Activated CD4-positive, alpha-beta memory T cell treated with anti-CD3 and anti-CD28 coated beads for 36 hours (primary cell): ENCODE data around the gene CD300H. TPM values are rescaled to one million over a fixed set of nuclear protein-coding genes. Genes with fewer than 3 reads are reported as not detected.
"Not testable (repeated sequence)": the region's sequence is repeated elsewhere in the genome, so short reads cannot be mapped to it uniquely, and the experiment has no call there.

Experiments
- CTCF ChIA-PET: fragments of 350-600 bp; sonication (Branson Sonifier 250); formaldehyde crosslinking; loops from one replicate; lab custom pipeline; 2021; ENCODE audit warnings: antibody characterized with exemption, inconsistent platforms; lab: Charles Lee
- POLR2A ChIA-PET: fragments of 350-600 bp; sonication (Branson Sonifier 250); formaldehyde crosslinking; loops from one replicate; lab custom pipeline; 2021; ENCODE audit warnings: antibody characterized with exemption; lab: Charles Lee
- DNase-seq: peaks from one replicate; pipeline ENCODE4 v3.0.0-alpha.2; 2020
- H3K27ac Mint-ChIP-seq: one replicate; pipeline ENCODE4 v1.8.0; 2021; ENCODE audit warnings: mixed read lengths
- H3K27me3 Mint-ChIP-seq: one replicate; pipeline ENCODE4 v1.8.0; 2021; ENCODE audit warnings: mixed read lengths
- H3K36me3 Mint-ChIP-seq: one replicate; pipeline ENCODE4 v1.8.0; 2021; ENCODE audit warnings: mixed read lengths
- H3K4me1 Mint-ChIP-seq: one replicate; pipeline ENCODE4 v1.8.0; 2021; ENCODE audit warnings: low read depth, mixed read lengths
- H3K4me3 Mint-ChIP-seq: one replicate; pipeline ENCODE4 v1.8.0; 2021; ENCODE audit warnings: mild to moderate bottlenecking, mixed read lengths
- H3K9me3 Mint-ChIP-seq: one replicate; pipeline ENCODE4 v1.8.0; 2021; ENCODE audit warnings: mixed read lengths
- intact Hi-C: fragments of 100-400 bp; cut with micrococcal nuclease; formaldehyde crosslinking; loops from one replicate; pipeline ENCODE4 v1.15.1; 2023
- total RNA-seq, 2 experiments: library from RNA; stranded (reverse); gene quantifications; one replicate each; pipeline ENCODE4 v1.2.3, GENCODE V29; 2021

CD300H gene
- total RNA-seq, 2 experiments from 2014 or later = not detected

DNA sequence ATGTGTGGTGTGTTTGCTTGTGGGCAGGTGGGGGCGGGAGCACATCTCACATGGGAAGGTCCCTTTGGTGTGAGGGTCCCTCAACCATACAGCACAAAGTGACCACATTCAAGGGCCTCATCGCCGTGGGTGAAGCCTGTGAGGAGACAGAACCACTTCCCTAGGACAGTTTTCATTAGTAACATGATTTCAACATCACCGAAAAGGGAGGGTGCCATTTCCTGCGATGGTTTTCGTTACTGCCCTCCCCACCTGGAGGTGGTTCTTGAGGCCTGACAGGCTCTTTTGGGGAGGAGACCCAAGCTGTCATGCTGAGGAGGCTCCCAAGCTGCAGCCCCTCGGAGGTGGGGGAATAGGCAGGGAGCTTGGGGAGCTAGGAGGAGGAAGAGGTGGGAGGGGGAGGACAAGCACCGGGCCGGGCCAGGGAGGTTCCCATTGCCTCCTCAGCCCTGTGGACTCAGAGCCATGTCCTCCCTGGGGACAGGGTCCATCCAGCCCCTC is 45.6 kb downstream of the CD300H start:
- Mint-ChIP-seq H3K27ac (no peak overlapping the region), H3K4me1 (peaks cover 14% of the 10 kb centered on the region), H3K27me3 (peaks cover 39% of the 10 kb centered on the region), H3K9me3 (peaks cover 11% of the 10 kb centered on the region), H3K4me3 (no peak overlapping the region), H3K36me3 (no peaks in the 10 kb centered on the region)
- ChIA-PET POLR2A (no interaction called here), CTCF (interaction anchor here (1.1 kb wide), 1 partner anchor 154 kb away, joined by 3 read pairs; no protein-coding TSS in a partner anchor)
- intact Hi-C loops = no loop called here
- peak; percentile 32 for DNase-seq

DNA sequence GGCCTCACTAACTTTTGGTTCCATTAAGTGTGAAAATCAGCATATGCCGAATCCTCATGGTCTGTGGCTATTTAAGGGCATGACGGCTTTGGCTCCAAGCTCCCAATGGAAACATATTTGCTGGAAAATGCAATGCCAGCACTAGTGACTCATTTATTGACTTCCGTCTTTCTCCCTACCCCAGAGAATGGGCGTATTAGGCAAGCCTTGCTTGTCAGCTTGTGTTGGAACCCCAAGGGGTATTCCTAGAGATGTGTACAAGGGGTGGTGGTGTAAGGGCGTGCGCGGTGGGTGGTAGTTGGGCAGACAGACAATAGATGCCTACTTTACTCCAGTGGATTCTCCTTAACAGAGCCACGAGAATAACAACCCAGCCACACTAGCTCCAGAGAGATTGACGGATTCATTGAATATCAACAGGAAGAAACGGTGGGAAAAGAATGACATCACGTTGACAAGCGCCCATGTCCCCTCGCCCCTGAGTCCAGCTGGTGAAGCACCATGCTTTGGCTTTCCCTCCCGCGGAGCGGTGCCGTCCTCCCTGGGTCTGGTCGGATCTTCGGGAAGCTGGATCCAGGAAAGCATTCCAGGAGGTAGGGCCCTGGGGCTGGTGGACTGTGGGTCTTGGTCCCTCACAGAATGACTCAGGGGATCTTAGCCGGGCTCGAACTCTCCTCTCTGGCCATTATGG is 46.4 kb downstream of the CD300H start:
- H3K36me3 Mint-ChIP-seq = no peaks in the 10 kb centered on the region
- H3K4me3 Mint-ChIP-seq = no peak overlapping the region
- POLR2A ChIA-PET = no interaction called here
- CTCF ChIA-PET = interaction anchor here (0.9 kb wide), 1 partner anchor 153 kb away, joined by 5 read pairs; no protein-coding TSS in a partner anchor
- H3K27ac Mint-ChIP-seq = no peak overlapping the region
- peaks cover 14% of the 10 kb centered on the region for H3K4me1 Mint-ChIP-seq
- H3K27me3 Mint-ChIP-seq = peaks cover 40% of the 10 kb centered on the region
- intact Hi-C loops = no loop called here
- no peak for DNase-seq
- H3K9me3 Mint-ChIP-seq = peaks cover 11% of the 10 kb centered on the region

DNA sequence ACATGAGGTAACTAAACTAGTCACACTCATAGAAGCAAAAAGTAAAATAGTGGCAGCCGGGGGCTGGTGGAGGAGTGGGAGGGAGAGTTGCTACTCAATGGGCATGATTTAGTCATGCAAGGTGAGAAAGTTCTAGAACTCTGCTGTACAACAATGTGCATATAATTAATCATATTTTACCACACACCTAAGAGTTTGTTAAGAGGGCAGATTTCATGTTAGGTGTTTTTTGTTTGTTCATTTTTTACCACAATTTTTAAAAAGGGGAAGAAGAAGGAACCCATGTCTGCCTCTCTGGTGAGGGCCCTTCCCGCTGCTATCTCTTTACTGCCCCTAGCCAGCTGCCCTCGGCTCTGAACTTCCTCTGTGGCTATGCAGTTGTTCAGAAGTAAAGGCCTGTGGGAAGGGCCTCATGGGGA is 47.3 kb downstream of the CD300H start:
- Mint-ChIP-seq H3K4me1 (peaks cover 14% of the 10 kb centered on the region), H3K4me3 (no peak overlapping the region), H3K36me3 (no peaks in the 10 kb centered on the region), H3K9me3 (peaks cover 13% of the 10 kb centered on the region), H3K27me3 (peaks cover 36% of the 10 kb centered on the region), H3K27ac (peak overlapping the region; percentile 65)
- intact Hi-C loops = no loop called here
- CTCF ChIA-PET = interaction anchor here (0.8 kb wide), 1 partner anchor 17 kb away, joined by 3 read pairs; no protein-coding TSS in a partner anchor
- peak; percentile 58 for DNase-seq
- POLR2A ChIA-PET = no interaction called here

DNA sequence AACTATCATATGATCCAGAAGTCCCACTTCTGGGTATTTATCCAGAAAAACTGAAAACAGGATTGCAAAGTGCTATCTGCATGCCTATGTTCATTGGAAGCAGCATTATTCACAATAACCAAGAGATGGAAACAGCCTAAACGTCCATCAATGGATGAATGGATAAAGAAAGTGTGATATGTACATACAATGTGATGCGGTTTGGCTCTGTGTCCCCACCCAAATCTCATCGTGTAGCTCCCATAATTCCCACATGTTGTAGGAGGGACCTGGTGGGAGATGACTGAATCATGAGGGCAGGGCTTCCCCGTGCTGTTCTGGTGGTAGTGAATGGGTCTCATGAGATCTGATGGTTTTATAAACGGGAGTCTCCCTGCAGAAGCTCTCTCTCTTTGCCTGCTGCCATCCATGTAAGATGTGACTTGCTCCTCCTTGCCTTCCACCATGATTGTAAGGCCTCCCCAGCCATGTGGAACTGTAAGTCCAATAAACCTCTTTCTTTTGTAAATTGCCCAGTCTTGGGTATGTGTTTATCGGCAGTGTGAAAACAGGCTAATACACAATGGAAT is 48.8 kb downstream of the CD300H start:
- peaks cover 25% of the 10 kb centered on the region for H3K4me1 Mint-ChIP-seq
- peaks cover 12% of the 10 kb centered on the region for H3K36me3 Mint-ChIP-seq
- DNase-seq, POLR2A ChIA-PET, H3K4me3 Mint-ChIP-seq, H3K27ac Mint-ChIP-seq, CTCF ChIA-PET, intact Hi-C loops: not testable (repeated sequence)
- H3K9me3 Mint-ChIP-seq = peaks cover 26% of the 10 kb centered on the region
- H3K27me3 Mint-ChIP-seq = peaks cover 40% of the 10 kb centered on the region

DNA sequence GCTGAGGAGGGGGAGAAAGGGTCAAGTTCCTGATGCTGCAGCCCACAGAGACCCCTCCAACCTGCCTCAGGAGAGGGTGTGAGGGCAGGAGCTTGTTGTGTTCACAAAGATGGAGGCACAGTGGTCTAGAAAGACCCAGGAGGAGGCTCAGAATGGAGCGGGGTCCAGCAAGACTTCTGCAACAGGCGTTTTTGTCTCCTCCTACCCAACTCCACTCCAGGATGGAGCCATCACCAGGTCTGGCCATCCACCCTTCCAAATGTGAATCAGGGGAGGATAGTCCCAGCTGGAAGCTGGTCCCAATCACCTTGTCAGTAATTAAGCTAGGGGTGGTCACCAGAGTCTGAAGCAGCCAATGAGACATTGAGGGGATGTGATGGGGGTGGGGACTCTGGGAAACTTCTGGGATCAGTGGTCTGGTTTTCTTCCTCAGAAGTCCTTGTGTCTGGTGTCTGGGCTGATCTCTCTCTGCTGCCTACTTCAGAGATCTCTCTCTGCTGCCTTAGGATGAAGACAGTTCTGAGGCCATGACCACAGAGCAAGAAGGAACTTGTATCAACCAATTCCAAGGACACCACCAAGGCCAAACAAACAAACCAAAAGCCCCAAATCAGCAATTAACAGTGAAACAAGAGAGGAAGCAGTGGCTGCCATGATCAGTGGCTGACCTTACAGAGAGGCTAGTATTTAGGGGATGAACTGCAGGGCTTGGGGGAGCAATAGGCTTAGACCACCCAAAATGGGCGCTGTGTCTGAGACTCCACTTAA is 50.6 kb downstream of the CD300H start:
- Mint-ChIP-seq H3K36me3 (peaks cover 12% of the 10 kb centered on the region), H3K27me3 (peaks cover 30% of the 10 kb centered on the region), H3K4me3 (no peak overlapping the region), H3K9me3 (peaks cover 23% of the 10 kb centered on the region), H3K4me1 (peaks cover 38% of the 10 kb centered on the region), H3K27ac (no peak overlapping the region)
- intact Hi-C loops = no loop called here
- CTCF ChIA-PET = interaction anchor here (0.6 kb wide), 1 partner anchor 275 kb away, joined by 3 read pairs; no protein-coding TSS in a partner anchor
- POLR2A ChIA-PET = no interaction called here
- no peak for DNase-seq

DNA sequence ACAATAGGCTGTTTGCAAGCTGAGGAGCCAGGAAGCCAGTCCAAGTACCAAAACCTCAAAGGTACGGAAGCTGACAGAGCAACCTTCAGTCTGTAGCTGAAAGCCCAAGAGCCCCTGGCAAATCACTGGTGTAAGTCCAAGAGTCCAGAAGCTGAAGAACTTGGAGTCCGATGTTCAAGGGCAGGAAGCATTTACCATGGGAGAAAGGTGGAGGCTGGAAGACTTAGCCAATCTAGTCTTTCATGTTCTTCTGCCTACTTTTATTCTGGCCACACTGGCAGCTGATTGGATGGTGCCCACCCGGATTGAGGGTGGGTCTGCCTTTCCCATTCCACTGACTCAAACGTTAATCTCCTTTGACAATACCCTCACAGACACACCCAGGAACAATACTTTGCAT is 51.4 kb downstream of the CD300H start:
- H3K27ac Mint-ChIP-seq = no peak overlapping the region
- peaks cover 26% of the 10 kb centered on the region for H3K27me3 Mint-ChIP-seq
- DNase-seq = no peak
- intact Hi-C loops = no loop called here
- CTCF ChIA-PET = interaction anchor here (0.6 to 0.9 kb wide), 2 partner anchors 137 to 275 kb away, joined by 3 read pairs; no protein-coding TSS in a partner anchor
- H3K36me3 Mint-ChIP-seq = peaks cover 12% of the 10 kb centered on the region
- POLR2A ChIA-PET = no interaction called here
- no peak overlapping the region for H3K4me3 Mint-ChIP-seq
- H3K9me3 Mint-ChIP-seq = peaks cover 23% of the 10 kb centered on the region
- peaks cover 37% of the 10 kb centered on the region for H3K4me1 Mint-ChIP-seq

DNA sequence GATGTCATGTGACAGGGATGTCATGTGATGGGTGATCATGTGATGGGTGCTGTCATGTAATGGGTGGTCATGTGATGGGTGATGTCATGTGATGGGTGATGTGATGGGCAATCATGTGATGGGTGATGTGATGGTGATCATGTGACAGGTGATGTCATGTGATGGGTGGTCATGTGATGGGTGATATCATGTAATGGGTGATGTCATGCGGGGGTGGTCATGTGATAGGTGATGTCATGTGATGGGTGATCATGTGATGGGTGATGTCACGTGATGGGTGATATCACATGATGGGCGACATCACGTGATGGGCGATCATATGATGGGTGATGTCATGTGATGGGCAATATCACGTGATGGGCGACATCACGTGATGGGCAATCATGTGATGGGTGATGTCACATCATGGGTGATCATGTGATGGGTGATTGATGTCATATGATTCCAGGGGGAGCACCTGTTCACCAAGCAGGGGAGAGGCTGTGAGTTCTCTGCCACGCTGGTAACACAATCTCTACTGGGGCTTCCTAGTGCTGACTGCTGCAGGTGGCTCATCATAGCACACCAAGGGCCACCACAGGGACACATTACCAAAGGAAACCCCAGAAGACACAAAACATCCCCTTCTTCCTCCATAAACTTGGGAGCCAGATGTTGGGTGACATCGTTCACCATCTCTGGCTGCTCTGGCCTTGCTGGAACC is 52.5 kb downstream of the CD300H start:
- ChIA-PET POLR2A (no interaction called here), CTCF (no interaction called here)
- Mint-ChIP-seq H3K27me3 (peaks cover 21% of the 10 kb centered on the region), H3K9me3 (peaks cover 23% of the 10 kb centered on the region), H3K4me3 (peak overlapping the region; percentile 71), H3K4me1 (peaks cover 31% of the 10 kb centered on the region), H3K36me3 (peaks cover 12% of the 10 kb centered on the region), H3K27ac (peak overlapping the region; percentile 94)
- intact Hi-C loops = loop anchor here (5.0 kb wide), 1 partner anchor 232 kb away; no protein-coding TSS in a partner anchor
- no peak for DNase-seq

DNA sequence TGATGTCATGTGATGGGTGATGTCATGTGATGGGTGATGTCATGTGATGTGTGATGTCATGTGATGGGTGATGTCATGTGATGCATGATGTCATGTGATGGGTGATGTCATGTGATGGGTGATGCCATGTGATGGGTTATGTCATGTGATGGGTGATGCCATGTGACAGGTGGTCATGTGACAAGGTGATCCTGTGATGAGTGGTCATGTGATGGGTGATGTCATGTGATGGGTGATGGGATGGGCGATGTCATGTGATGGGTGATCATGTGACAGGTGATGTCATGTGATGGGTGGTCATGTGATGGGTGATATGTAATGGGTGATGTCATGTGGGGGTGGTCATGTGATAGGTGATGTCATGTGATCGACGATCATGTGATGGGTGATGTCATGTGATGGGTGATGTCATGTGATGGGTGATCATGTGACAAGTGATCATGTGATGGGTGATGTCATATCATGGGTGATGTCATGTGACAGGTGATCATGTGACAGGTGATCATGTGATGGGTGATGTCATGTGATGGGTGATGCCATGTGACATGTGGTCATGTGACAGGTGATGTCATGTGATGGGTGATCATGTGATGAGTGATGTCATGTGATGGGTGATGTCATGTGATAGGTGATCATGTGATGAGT is 53.2 kb downstream of the CD300H start:
- DNase-seq = peak; percentile 81
- peaks cover 23% of the 10 kb centered on the region for H3K9me3 Mint-ChIP-seq
- intact Hi-C loops = loop anchor here (5.0 kb wide), 1 partner anchor 232 kb away; no protein-coding TSS in a partner anchor
- ChIA-PET CTCF (no interaction called here), POLR2A (interaction anchor here (0.7 kb wide), 1 partner anchor 15 kb away, joined by 3 read pairs; no protein-coding TSS in a partner anchor)
- H3K4me3 Mint-ChIP-seq = peak overlapping the region; percentile 71
- peak overlapping the region; percentile 94 for H3K27ac Mint-ChIP-seq
- peaks cover 20% of the 10 kb centered on the region for H3K27me3 Mint-ChIP-seq
- peaks cover 12% of the 10 kb centered on the region for H3K36me3 Mint-ChIP-seq
- peaks cover 29% of the 10 kb centered on the region for H3K4me1 Mint-ChIP-seq

DNA sequence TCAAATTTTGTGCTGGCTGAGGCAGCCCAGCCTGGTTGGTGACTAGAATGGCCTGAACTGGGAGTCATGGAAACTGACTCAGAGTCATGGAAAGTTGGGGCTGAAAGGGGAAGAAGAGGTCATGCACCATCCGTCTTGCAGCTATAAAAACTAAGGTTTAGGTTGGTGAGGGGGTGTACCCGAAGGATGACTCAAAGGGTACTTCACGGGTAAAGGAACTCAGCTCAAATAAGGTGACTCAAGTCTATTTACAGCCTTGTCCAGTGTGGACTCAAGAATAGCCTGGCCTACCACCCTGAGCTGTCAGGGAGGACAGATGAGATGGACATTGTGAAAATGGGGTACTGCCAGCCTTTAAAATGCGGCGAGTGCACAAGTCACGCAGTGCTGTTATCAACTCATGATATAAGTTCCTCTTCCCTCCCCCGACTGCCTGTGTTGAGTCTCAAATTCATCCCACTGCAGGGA is 54.7 kb downstream of the CD300H start:
- DNase-seq = peak; percentile 79
- Mint-ChIP-seq H3K4me1 (peaks cover 29% of the 10 kb centered on the region), H3K27me3 (peaks cover 17% of the 10 kb centered on the region), H3K9me3 (peaks cover 15% of the 10 kb centered on the region), H3K4me3 (no peak overlapping the region), H3K27ac (peak overlapping the region; percentile 84), H3K36me3 (peaks cover 12% of the 10 kb centered on the region)
- ChIA-PET CTCF (interaction anchor here (0.6 to 2.0 kb wide), 6 partner anchors 16 to 222 kb away, joined by 3 to 7 read pairs (median 4); partner anchors contain the start of gene GPR142), POLR2A (interaction anchor here (0.8 kb wide), 1 partner anchor 233 kb away, joined by 3 read pairs; no protein-coding TSS in a partner anchor)
- intact Hi-C loops = loop anchor here (5.0 kb wide), 1 partner anchor 230 kb away; no protein-coding TSS in a partner anchor

DNA sequence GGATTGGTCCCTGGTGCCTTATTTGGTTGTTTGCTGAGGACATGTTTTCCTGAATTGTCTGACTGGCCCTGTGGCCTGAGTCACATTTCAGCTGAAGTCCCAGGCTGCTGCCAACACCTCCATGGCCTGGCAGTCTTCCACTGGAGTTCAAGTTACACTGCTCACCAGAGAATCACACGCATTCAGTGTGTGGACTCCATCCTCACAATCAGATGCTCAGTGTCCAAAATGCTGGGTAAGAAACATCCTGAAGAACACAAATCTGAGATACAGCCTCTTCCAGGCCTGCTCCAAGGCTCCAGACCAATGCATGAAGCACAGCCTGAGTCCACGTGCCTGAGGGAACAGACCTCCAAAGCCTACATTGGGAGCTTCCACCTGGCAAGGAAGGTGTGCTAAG is 55.3 kb downstream of the CD300H start:
- Mint-ChIP-seq H3K36me3 (peaks cover 12% of the 10 kb centered on the region), H3K4me3 (no peak overlapping the region), H3K27ac (no peak overlapping the region), H3K9me3 (peaks cover 15% of the 10 kb centered on the region), H3K4me1 (peaks cover 29% of the 10 kb centered on the region), H3K27me3 (peaks cover 17% of the 10 kb centered on the region)
- POLR2A ChIA-PET = interaction anchor here (0.8 kb wide), 1 partner anchor 233 kb away, joined by 3 read pairs; no protein-coding TSS in a partner anchor
- intact Hi-C loops = loop anchor here (5.0 kb wide), 1 partner anchor 230 kb away; no protein-coding TSS in a partner anchor
- no peak for DNase-seq
- CTCF ChIA-PET = interaction anchor here (0.6 to 2.0 kb wide), 7 partner anchors 16 to 222 kb away, joined by 3 to 7 read pairs (median 4); partner anchors contain the start of gene GPR142
